ENCODE results near the gene BDNF.

BDNF gene

GRCh38 chr11:27710536-27710935, 10.3 kb upstream of the BDNF start:
- in situ Hi-C loops (cut with HindIII; ENCODE audit: low sequenced_read_pairs): loop anchor here (25.0 kb wide), 1 partner anchor 1627 kb away; no protein-coding TSS in a partner anchor

- in situ Hi-C loops (cut with HindIII; ENCODE audit: low sequenced_read_pairs): loop anchor here (25.0 kb wide), 1 partner anchor 1630 kb away; no protein-coding TSS in a partner anchor
Observed at GRCh38 chr11:27707676-27708075, 7.4 kb upstream of the BDNF start.

- in situ Hi-C loops (cut with HindIII; ENCODE audit: low sequenced_read_pairs): loop anchor here (25.0 kb wide), 1 partner anchor 1631 kb away; no protein-coding TSS in a partner anchor
Observed at GRCh38 chr11:27705873-27706820, 5.9 kb upstream of the BDNF start.

GRCh38 chr11:27703481-27703880, 3.2 kb upstream of the BDNF start:
- in situ Hi-C loops (cut with HindIII; ENCODE audit: low sequenced_read_pairs): loop anchor here (25.0 kb wide), 1 partner anchor 1634 kb away; no protein-coding TSS in a partner anchor

- in situ Hi-C loops (cut with HindIII; ENCODE audit: low sequenced_read_pairs): loop anchor here (25.0 kb wide), 1 partner anchor 1634 kb away; no protein-coding TSS in a partner anchor
Observed at GRCh38 chr11:27702811-27703210, 2.6 kb upstream of the BDNF start.

GRCh38 chr11:27701355-27702105, 1.3 kb upstream of the BDNF start:
- in situ Hi-C loops (cut with HindIII; ENCODE audit: low sequenced_read_pairs): loop anchor here (25.0 kb wide), 1 partner anchor 1636 kb away; no protein-coding TSS in a partner anchor

GRCh38 chr11:27699926-27700350, 317 bp downstream of the BDNF start:
- in situ Hi-C loops (cut with HindIII; ENCODE audit: low sequenced_read_pairs): loop anchor here (25.0 kb wide), 1 partner anchor 1637 kb away; no protein-coding TSS in a partner anchor

- in situ Hi-C loops (cut with HindIII; ENCODE audit: low sequenced_read_pairs): no loop called here
Observed at GRCh38 chr11:27699242-27699925, 871 bp downstream of the BDNF start.

GRCh38 chr11:27698872-27699241, 1.4 kb downstream of the BDNF start:
- in situ Hi-C loops (cut with HindIII; ENCODE audit: low sequenced_read_pairs): no loop called here

- in situ Hi-C loops (cut with HindIII; ENCODE audit: low sequenced_read_pairs): no loop called here
Observed at GRCh38 chr11:27697679-27698275, 2.5 kb downstream of the BDNF start.

- in situ Hi-C loops (cut with HindIII; ENCODE audit: low sequenced_read_pairs): no loop called here
Observed at GRCh38 chr11:27696961-27697360, 3.3 kb downstream of the BDNF start.

- in situ Hi-C loops (cut with HindIII; ENCODE audit: low sequenced_read_pairs): no loop called here
Observed at GRCh38 chr11:27696115-27696514, 4.1 kb downstream of the BDNF start.

- in situ Hi-C loops (cut with HindIII; ENCODE audit: low sequenced_read_pairs): no loop called here
Observed at GRCh38 chr11:27694992-27695391, 5.3 kb downstream of the BDNF start.

GRCh38 chr11:27693398-27693797, 6.9 kb downstream of the BDNF start:
- in situ Hi-C loops (cut with HindIII; ENCODE audit: low sequenced_read_pairs): no loop called here

- in situ Hi-C loops (cut with HindIII; ENCODE audit: low sequenced_read_pairs): no loop called here
Observed at GRCh38 chr11:27692781-27693180, 7.5 kb downstream of the BDNF start.

GRCh38 chr11:27688076-27688475, 12.2 kb downstream of the BDNF start:
- in situ Hi-C loops (cut with HindIII; ENCODE audit: low sequenced_read_pairs): no loop called here

GRCh38 chr11:27681664-27682063, 18.6 kb downstream of the BDNF start:
- in situ Hi-C loops (cut with HindIII; ENCODE audit: low sequenced_read_pairs): no loop called here

GRCh38 chr11:27679136-27680015, 20.9 kb downstream of the BDNF start:
- in situ Hi-C loops (cut with HindIII; ENCODE audit: low sequenced_read_pairs): no loop called here

GRCh38 chr11:27678242-27678641, 22.0 kb downstream of the BDNF start:
- in situ Hi-C loops (cut with HindIII; ENCODE audit: low sequenced_read_pairs): no loop called here

Data from endothelial cell of hepatic sinusoid (primary cell).